Body of pancreas (tissue), 4 donors: ENCODE data around the gene NUDT16. TPM values are rescaled to one million over a fixed set of nuclear protein-coding genes. Genes with fewer than 3 reads are reported as not detected.

Experiments
- ATAC-seq: fragments of 150-250 bp; one replicate; pipeline ENCODE4 v1.9.1; 2016
- DNase-seq, 4 donors: peaks; one replicate each; pipeline ENCODE4 v3.0.0-alpha.2; 2019
- H3K27ac ChIP-seq, 4 donors: fragments of 200-600 bp; sonication (generic); 1 replicate in 3 of 4; 2 replicates in 1 of 4; pipeline versions ENCODE4 v1.5.1 to v1.6.1; 2016 to 2019; ENCODE audit warnings: mild to moderate bottlenecking in 1 of 4, mixed read lengths in 1 of 4, moderate library complexity in 1 of 4
- H3K27me3 ChIP-seq, 2 donors: fragments of 200-600 bp; sonication (generic); one replicate each; pipeline ENCODE4 v1.6.0; 2016; ENCODE audit warnings: mild to moderate bottlenecking in 1 of 2
- H3K36me3 ChIP-seq, 2 donors: fragments of 200-600 bp; sonication (generic); replicated peaks in 1 of 2; 2 replicates each; pipeline ENCODE4 v1.5.1; 2016; ENCODE audit warnings: low read depth in 2 of 2; ENCODE audit not compliant: insufficient read depth in 1 of 2
- H3K4me1 ChIP-seq: fragments of 200-600 bp; sonication (generic); one replicate; pipeline ENCODE4 v1.6.0; 2016
- H3K4me3 ChIP-seq, 2 donors: fragments of 200-600 bp; sonication (generic); 1 replicate in 1 of 2; 2 replicates in 1 of 2; pipeline ENCODE4 v1.5.1; 2016 to 2019
- H3K9me3 ChIP-seq, 3 donors: fragments of 200-600 bp; sonication (generic); 1 replicate in 2 of 3; 2 replicates in 1 of 3; pipeline ENCODE4 v1.5.1; 2016
- POLR2A ChIP-seq, 3 donors: fragments of 450-650 bp; IDR thresholded peaks; one replicate each; pipeline ENCODE4 v1.6.1; 2016; ENCODE audit warnings: antibody characterized with exemption in 3 of 3, mild to moderate bottlenecking in 2 of 3
- WGBS, 2 donors: methylation state at CpG; one replicate each; pipeline ENCODE4 v1.1.5; 2017; 5-methylcytosine and 5-hydroxymethylcytosine counted together
- intact Hi-C: fragments of 100-400 bp; cut with DNase I; formaldehyde crosslinking; loops from one replicate; pipeline ENCODE4 v1.15.1; 2023
- total RNA-seq, 2 donors: library from RNA; depleted of rRNA; stranded (reverse); fragments of >200 nt; gene quantifications; one replicate each; pipeline ENCODE4 v1.1.0, GENCODE V29; 2016
- TF ChIP-seq, protein P1 (sequence below), 7 experiments: fragments of 450-650 bp in 4 of 7; fragments of 200-600 bp in 3 of 7; sonication (generic) in 3 of 7; IDR thresholded peaks; one replicate each; pipeline ENCODE4 v1.5.1; 2016 to 2019; ENCODE audit warnings: antibody characterized with exemption in 7 of 7

Gene NUDT16
- total RNA-seq, 2 donors from 2014 or later, result 13.2 to 27.4 TPM

DNA sequence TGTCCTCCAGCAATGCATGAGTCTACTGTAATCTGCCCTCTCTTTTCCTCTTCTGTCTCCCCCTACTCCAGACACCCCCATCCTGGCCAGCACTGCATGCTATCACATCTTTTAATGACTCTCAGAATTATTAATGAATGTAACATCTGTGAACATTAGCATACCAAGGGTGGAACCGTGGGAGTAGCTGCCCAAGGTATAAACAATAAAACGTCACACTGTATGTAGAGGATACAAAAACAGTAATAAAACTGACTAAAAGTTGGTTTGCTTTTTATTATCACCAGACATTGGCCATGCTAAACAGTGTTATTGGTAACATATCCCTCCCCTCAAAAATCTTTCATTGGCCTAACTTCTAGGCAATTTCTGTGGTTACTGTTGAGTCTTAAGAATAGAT lies 24.7 kb downstream of the NUDT16 start:
- H3K36me3 ChIP-seq, result no peaks in the 10 kb centered on the region
- no peak overlapping the region for H3K4me3 ChIP-seq
- DNase-seq (no peak), ATAC-seq (no peak)
- WGBS, 2 donors, result 48 to 54% methylated on average over 2 of the region's 2 CpGs
- no peaks in the 10 kb centered on the region for H3K4me1 ChIP-seq
- no peak overlapping the region for H3K27ac ChIP-seq
- H3K9me3 ChIP-seq, result no peaks in the 10 kb centered on the region
- H3K27me3 ChIP-seq, result no peaks in the 10 kb centered on the region
- intact Hi-C loops, result no loop called here
- TF ChIP-seq, protein P1, sequence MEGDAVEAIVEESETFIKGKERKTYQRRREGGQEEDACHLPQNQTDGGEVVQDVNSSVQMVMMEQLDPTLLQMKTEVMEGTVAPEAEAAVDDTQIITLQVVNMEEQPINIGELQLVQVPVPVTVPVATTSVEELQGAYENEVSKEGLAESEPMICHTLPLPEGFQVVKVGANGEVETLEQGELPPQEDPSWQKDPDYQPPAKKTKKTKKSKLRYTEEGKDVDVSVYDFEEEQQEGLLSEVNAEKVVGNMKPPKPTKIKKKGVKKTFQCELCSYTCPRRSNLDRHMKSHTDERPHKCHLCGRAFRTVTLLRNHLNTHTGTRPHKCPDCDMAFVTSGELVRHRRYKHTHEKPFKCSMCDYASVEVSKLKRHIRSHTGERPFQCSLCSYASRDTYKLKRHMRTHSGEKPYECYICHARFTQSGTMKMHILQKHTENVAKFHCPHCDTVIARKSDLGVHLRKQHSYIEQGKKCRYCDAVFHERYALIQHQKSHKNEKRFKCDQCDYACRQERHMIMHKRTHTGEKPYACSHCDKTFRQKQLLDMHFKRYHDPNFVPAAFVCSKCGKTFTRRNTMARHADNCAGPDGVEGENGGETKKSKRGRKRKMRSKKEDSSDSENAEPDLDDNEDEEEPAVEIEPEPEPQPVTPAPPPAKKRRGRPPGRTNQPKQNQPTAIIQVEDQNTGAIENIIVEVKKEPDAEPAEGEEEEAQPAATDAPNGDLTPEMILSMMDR (IDR thresholded peaks at IDR 0.05), result no peak
- TF ChIP-seq POLR2A (IDR thresholded peaks at IDR 0.05), result no peak

DNA sequence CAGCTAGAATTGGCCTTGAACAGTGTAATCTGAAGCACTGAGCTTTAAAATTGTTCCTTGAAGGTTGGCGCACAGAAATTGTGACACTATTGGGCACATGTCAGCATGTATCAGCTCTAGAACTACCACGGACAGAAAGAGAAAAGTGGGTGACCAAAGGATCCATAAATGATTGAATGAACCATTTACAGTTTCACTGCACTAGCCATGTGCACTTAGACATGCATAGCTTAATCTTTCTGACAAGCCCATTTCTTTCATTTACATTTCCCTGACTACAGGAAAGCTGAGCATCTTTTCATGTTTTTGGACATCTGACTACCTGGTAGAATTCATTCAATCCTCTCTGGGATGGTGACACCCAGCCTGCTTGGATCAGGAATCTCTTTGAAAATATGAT lies 36.2 kb downstream of the NUDT16 start:
- no peak for ATAC-seq
- no peak for DNase-seq
- no peak for TF ChIP-seq POLR2A (IDR thresholded peaks at IDR 0.05)
- TF ChIP-seq, protein P1 (IDR thresholded peaks at IDR 0.05), result no peak
- no peak overlapping the region for H3K4me3 ChIP-seq
- H3K36me3 ChIP-seq, result no peaks in the 10 kb centered on the region
- H3K27ac ChIP-seq, result no peak overlapping the region
- WGBS, 2 donors, result 77 to 94% methylated on average over 2 of the region's 2 CpGs
- H3K27me3 ChIP-seq, result no peaks in the 10 kb centered on the region
- H3K4me1 ChIP-seq, result no peaks in the 10 kb centered on the region
- intact Hi-C loops, result no loop called here
- H3K9me3 ChIP-seq, result no peaks in the 10 kb centered on the region

DNA sequence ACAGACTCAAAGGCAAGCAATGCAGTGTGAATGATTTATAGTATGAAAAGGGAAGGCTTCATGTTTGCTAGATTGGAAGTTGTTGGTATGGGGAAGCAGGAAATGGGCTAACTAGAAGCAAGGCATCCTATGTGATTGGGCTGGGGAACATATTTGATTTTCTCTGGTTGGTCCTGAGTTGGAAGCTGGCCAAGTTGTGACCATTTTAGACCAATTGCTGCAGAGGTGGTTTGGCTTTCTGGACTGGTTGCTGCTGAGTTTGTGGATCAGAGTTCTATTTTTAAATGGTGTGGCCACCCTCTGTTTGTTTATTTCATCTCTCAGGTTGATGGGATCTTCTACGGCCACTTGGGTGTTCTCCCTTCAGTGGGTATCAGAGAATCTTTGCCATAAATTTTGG lies 39.7 kb downstream of the NUDT16 start:
- TF ChIP-seq, protein P1 (IDR thresholded peaks at IDR 0.05), result no peak
- no peak for TF ChIP-seq POLR2A (IDR thresholded peaks at IDR 0.05)
- DNase-seq, result no peak
- Histone ChIP-seq H3K4me3 (no peak overlapping the region), H3K27me3 (no peaks in the 10 kb centered on the region), H3K27ac (no peak overlapping the region), H3K4me1 (no peaks in the 10 kb centered on the region), H3K9me3 (no peaks in the 10 kb centered on the region), H3K36me3 (no peaks in the 10 kb centered on the region)
- ATAC-seq, result no peak
- intact Hi-C loops, result no loop called here
- WGBS, 2 donors, result 92 to 93% methylated on average over 1 of the region's 1 CpG

DNA sequence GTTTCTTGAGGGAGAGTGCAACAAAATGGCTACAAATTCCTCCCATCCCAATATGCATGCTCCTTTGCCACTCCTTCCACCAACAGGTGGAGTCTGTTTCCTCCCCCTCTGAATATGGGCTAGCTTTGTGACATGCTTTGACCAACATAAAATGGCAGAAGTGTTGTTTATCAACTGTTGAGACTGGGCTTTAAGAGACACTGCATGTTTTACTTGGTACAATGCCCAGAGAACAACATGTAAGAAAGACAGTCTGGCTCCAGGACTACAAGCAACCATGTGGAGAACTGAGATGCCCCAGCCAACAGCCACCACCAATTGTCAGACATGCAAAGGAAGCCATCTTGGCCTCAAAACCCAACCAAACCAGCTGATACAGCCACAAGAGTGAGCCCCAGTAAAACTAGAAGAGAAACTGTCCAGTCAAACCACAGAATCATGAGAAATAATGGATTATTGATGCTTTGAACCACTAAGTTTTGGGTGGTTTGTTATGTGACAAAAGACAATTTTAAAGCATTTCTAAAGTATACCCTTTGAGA lies 40.5 kb downstream of the NUDT16 start:
- no peak overlapping the region for H3K4me3 ChIP-seq
- TF ChIP-seq, protein P1 (IDR thresholded peaks at IDR 0.05), result no peak
- no peak for TF ChIP-seq POLR2A (IDR thresholded peaks at IDR 0.05)
- no peak overlapping the region for H3K27ac ChIP-seq
- H3K9me3 ChIP-seq, result no peaks in the 10 kb centered on the region
- intact Hi-C loops, result no loop called here
- DNase-seq (no peak), ATAC-seq (no peak)
- H3K4me1 ChIP-seq, result no peaks in the 10 kb centered on the region
- no peaks in the 10 kb centered on the region for H3K36me3 ChIP-seq
- H3K27me3 ChIP-seq, result no peaks in the 10 kb centered on the region

DNA sequence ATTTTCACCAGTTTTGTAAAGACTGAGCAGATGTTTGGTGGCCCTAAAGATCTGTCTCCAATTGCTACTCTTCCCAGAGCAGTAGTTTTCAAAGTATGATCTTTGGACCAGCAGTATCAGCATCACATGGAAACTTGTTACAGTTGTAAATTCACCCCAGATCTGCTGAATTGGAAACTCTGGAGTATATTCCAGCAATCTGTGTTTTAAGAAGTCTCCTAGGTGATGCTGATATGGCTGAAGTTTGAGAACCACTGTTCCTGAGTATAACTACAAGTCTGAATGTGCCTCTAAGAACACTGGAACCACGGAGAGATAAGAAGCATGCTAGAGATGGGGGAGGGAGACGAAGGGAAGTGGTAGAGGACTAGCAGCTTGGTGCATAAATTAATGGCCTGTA lies 45.7 kb downstream of the NUDT16 start:
- intact Hi-C loops, result no loop called here
- no peak for ATAC-seq
- no peak for DNase-seq
- Histone ChIP-seq H3K27ac (no peak overlapping the region), H3K27me3 (no peaks in the 10 kb centered on the region), H3K4me1 (no peaks in the 10 kb centered on the region), H3K9me3 (no peaks in the 10 kb centered on the region), H3K36me3 (no peaks in the 10 kb centered on the region), H3K4me3 (no peak overlapping the region)
- 56 to 68% methylated on average over 2 of the region's 2 CpGs for WGBS, 2 donors
- TF ChIP-seq, protein P1 (IDR thresholded peaks at IDR 0.05), result no peak
- no peak for TF ChIP-seq POLR2A (IDR thresholded peaks at IDR 0.05)
